Measurements from ENCODE around the gene NUTM1.
"Not testable (repeated sequence)": the region's sequence is repeated elsewhere in the genome, so short reads cannot be mapped to it uniquely, and the experiment has no call there.

Gene NUTM1

GRCh38 chr15:34337557-34338306 is 5.4 kb upstream of the NUTM1 start, which contains the start of gene SLC12A6:
SLC12A6 (minus strand) TSS chr15:34337781; CDS start chr15:34336680, 1,101 bp downstream.
- DNase-seq, result peak; percentile 90

- DNase-seq, result no peak
These were observed 4.8 kb upstream of the NUTM1 start for GRCh38 chr15:34338347-34338746.

GRCh38 chr15:34339946-34340345 is 3.2 kb upstream of the NUTM1 start:
- DNase-seq, result no peak

- no peak for DNase-seq
These were observed 1.5 kb upstream of the NUTM1 start for GRCh38 chr15:34341381-34342212.

GRCh38 chr15:34342213-34342736 is 840 bp upstream of the NUTM1 start:
- DNase-seq, result peak; percentile 10

GRCh38 chr15:34347951-34348638 is 5.0 kb downstream of the NUTM1 start:
- no peak for DNase-seq

- no peak for DNase-seq
These were observed 5.7 kb downstream of the NUTM1 start for GRCh38 chr15:34348735-34349300.

GRCh38 chr15:34349769-34350168 is 6.7 kb downstream of the NUTM1 start:
- DNase-seq, result no peak

- not testable (repeated sequence) for DNase-seq
These were observed 9.9 kb downstream of the NUTM1 start for GRCh38 chr15:34352996-34353395.

GRCh38 chr15:34353627-34354026 is 10.5 kb downstream of the NUTM1 start:
- DNase-seq, result no peak

- DNase-seq, result no peak
These were observed 11.2 kb downstream of the NUTM1 start for GRCh38 chr15:34354286-34354685.

GRCh38 chr15:34355241-34355640 is 12.1 kb downstream of the NUTM1 start:
- DNase-seq, result no peak

GRCh38 chr15:34357653-34358052 is 14.5 kb downstream of the NUTM1 start:
- DNase-seq, result no peak

- DNase-seq, result no peak
These were observed 15.3 kb downstream of the NUTM1 start for GRCh38 chr15:34358367-34358766.

- no peak for DNase-seq
These were observed 15.8 kb downstream of the NUTM1 start for GRCh38 chr15:34358948-34359347.

- no peak for DNase-seq
These were observed 16.3 kb downstream of the NUTM1 start for GRCh38 chr15:34359416-34359815.

GRCh38 chr15:34360298-34360697 is 17.2 kb downstream of the NUTM1 start:
- no peak for DNase-seq

GRCh38 chr15:34361278-34361677 is 18.2 kb downstream of the NUTM1 start:
- no peak for DNase-seq

- no peak for DNase-seq
These were observed 19.1 kb downstream of the NUTM1 start for GRCh38 chr15:34362047-34362773.

- no peak for DNase-seq
These were observed 20.9 kb downstream of the NUTM1 start for GRCh38 chr15:34364041-34364440.

GRCh38 chr15:34365091-34365825 is 22.1 kb downstream of the NUTM1 start:
- no peak for DNase-seq
